AG10803 (cell line): ENCODE data around the gene NDUFB4.
A peak's percentile ranks its signal among the peaks of the same experiment; 100 is the strongest.

Source experiments
- DNase-seq: peaks from one replicate; pipeline ENCODE4 v3.0.0; 2010; ENCODE audit warnings: low read depth
- H3K4me3 ChIP-seq: 2 replicates; pipeline ENCODE4 v1.5.1; 2011; ENCODE audit warnings: mild to moderate bottlenecking, low read length, control low read depth
- TF ChIP-seq, protein P1 (sequence below): conservative IDR thresholded peaks from 2 replicates; pipeline ENCODE4 v1.5.1; 2011; ENCODE audit warnings: mild to moderate bottlenecking, low read length, control low read depth, inconsistent platforms

Gene NDUFB4

DNA sequence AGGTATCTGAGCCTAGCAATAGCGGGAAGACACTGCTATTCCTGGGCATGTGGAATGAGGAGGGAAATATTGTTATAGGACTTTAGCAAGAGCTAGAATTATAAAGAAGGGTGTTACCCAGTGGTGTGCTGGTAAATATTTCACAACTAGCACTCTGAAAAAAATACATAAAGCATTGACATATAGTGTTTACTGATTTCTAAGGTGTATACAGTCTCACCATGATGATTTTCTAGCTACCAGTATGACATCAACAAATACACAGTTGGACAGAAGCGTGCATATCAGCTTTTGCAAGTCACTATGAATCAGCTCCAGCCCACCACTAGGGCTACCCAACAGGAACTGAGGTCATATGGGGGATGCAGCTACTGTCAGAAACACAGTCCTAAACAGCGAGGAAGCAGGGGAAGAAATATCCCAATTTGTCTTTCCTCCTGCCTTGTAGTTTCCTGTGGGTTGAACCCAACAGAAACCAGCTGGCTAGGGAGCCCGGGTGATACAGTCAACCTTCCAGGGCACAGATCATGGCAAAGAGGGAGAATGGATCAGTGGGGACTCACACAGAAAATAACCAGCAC is 46.3 kb downstream of the NDUFB4 start:
- TF ChIP-seq, protein P1, sequence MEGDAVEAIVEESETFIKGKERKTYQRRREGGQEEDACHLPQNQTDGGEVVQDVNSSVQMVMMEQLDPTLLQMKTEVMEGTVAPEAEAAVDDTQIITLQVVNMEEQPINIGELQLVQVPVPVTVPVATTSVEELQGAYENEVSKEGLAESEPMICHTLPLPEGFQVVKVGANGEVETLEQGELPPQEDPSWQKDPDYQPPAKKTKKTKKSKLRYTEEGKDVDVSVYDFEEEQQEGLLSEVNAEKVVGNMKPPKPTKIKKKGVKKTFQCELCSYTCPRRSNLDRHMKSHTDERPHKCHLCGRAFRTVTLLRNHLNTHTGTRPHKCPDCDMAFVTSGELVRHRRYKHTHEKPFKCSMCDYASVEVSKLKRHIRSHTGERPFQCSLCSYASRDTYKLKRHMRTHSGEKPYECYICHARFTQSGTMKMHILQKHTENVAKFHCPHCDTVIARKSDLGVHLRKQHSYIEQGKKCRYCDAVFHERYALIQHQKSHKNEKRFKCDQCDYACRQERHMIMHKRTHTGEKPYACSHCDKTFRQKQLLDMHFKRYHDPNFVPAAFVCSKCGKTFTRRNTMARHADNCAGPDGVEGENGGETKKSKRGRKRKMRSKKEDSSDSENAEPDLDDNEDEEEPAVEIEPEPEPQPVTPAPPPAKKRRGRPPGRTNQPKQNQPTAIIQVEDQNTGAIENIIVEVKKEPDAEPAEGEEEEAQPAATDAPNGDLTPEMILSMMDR, result no peak
- peak; percentile 42 for DNase-seq
- no peak overlapping the region for H3K4me3 ChIP-seq

DNA sequence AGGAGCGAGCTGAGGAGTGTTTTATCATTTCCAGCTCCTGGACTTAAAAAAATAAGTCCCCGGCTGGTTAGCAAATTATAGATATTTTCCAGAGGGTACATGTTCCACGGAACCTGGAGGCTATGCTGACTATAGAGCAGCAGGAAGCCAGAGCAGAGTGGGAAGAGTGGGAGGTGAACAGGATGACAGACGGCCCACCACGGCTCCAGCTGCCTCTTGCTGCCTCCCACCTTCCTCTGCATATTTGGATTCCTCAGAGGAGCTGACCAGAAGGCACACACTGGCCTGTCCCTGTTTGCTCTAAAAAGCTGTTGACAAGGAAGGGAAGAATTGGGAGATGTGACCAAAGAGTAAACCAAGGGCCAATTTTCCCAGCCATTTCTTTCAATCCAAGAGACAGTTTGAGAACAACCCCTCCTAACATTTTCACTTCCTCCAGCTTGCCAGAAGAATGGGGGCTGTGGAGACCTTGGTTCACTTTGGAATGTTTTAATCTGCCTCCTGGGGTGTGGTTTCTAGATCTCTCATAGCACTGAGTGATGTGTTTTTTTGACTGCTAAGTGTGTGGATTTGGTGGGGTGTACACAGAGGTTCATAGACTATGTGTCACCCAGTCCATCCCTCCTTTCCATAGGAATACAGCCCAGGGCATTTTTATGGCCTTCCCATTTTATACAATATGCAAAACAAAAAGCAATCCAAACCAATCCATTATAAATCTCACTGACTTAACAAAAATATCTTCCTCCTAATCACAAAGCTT is 49.1 kb downstream of the NDUFB4 start:
- TF ChIP-seq, protein P1, result no peak
- DNase-seq, result peak; percentile 15
- no peak overlapping the region for H3K4me3 ChIP-seq

DNA sequence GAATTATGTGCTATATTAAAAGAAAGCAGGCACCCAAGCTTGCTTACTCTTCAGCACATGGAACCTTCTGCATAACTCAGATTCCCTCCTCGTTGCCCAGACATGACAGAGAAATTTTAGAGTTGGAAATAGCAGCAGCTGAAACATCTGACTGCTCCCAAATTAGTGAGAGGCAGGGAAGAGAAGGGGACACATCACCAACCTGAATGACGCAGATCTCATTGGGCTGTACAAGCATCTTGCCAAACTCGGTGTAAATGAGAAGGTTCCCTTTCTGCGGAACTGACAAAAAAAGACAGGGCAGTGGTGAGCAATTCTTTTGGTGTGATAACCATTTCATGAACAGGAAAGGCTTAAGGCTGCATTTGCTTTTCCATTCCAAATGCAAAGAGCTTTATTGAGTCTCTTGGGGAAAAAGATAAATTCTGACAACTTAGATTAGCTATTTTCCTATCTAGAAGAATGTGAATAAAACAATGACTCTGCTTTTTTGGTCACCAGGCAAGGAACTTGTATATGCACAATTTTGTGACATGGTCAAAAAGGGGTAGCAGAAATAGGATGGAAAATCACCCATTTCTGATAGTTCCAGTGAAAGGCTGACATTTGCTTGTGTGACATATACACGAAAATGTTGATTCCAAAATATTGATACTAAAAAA is 50.8 kb downstream of the NDUFB4 start:
- H3K4me3 ChIP-seq, result no peak overlapping the region
- DNase-seq, result no peak
- TF ChIP-seq, protein P1, result no peak

DNA sequence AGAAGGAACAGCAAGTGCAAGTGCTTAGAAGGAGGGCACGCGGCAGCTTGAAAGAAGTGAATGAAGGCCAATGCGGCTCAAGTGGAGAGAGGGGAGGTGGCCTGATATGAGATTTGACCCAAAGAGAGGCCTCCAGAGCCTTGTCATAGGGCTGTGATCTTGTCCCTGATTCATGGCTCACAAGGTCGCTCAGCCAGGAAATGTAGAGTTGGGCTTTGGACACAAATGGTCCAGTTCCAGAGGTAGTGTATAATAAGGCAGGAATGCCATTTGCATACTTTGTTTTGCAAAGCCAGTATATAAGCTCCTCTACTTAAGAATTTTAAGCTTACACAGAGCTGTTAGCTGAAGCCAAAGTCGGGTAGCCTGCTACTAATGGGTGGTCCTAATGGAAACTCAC is 52.2 kb downstream of the NDUFB4 start:
- H3K4me3 ChIP-seq, result no peak overlapping the region
- peak; percentile 33 for DNase-seq
- TF ChIP-seq, protein P1, result no peak

DNA sequence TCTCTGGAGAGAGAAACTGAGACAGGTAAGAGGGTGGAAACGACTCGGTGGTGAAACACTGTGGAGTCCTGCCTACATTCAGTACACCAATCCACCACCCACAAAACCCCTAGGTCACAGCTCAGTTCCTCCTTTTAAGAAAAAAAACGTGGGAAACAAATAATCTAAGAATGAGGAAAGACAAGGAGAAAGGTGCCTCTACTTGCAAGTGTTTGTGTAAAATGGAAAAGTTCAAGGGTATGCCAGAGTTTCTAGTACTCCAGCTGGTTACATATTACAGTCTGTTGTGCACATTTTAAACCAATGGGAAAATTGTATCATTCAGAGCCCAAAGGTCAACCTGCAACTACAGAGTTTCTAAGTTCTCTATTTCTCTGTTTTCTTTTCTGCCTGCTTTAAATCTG is 53.7 kb downstream of the NDUFB4 start:
- no peak for DNase-seq
- H3K4me3 ChIP-seq, result no peak overlapping the region
- TF ChIP-seq, protein P1, result no peak

DNA sequence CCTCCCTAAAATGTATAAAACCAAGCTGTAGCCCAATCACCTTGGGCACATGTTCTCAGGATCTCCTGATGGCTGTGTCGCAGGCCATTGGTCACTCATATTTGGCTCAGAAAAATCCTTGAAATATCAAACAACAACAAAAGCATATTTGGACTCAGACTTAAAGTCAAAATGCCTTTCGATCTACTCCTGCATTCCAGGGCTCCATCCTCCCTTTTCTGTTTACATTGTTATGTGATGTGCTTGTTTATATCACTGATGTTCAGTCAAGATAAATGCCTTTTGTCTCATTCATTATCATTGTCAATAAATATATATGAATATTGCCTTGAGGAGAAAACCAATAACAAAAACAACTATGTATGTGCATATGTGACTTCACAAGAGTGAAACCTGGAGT is 54.2 kb downstream of the NDUFB4 start:
- no peak overlapping the region for H3K4me3 ChIP-seq
- no peak for DNase-seq
- TF ChIP-seq, protein P1, result no peak
